ENCODE measurements around the gene NEMP1.
A peak's percentile ranks its signal among the peaks of the same experiment; 100 is the strongest.
"Not testable (repeated sequence)": the region's sequence is repeated elsewhere in the genome, so short reads cannot be mapped to it uniquely, and the experiment has no call there.

NEMP1 gene

DNA sequence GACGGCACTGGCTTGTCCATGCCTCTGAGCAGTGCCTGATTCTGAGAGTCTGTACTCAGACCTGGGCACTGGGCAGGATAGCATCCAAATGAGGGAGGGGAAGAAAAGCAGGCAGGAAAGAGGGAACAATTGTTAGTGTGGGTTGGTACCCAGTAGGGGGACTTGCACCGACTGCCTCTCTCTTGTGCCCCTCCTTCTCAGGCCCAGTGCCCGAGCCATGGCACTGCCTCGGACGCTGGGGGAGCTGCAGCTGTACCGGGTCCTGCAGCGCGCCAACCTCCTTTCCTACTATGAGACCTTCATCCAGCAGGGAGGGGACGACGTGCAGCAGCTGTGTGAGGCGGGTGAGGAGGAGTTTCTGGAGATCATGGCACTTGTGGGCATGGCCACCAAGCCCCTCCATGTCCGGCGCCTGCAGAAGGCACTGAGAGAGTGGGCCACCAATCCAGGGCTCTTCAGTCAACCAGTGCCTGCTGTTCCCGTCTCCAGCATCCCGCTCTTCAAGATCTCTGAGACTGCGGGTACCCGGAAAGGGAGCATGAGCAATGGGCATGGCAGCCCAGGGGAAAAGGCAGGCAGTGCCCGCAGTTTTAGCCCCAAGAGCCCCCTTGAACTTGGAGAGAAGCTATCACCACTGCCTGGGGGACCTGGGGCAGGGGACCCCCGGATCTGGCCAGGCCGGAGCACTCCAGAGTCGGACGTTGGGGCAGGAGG lies 12.5 kb upstream of the NEMP1 start:
- DNase-seq (ENCODE audit: low spot score), result peak; percentile 81

DNA sequence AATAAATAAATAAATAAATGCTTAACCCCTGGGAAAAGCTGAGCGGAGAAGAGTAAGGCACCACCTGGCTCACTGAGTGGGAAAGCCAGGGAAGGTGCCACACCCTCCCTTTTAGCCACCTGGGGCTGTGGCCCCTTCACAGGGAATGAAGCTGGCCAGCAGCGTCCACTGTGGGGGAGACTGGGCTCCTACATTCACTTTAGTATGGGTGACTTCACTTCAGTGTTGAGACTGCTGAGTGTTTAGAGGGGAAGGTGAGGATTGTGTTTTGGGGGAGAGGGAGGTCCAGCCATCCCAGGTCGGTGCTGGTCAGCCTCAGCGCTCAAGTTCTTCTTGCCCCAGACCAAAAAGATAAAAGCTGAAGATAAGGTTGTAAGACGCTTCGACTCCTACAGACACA lies 11.9 kb upstream of the NEMP1 start:
- no peak for DNase-seq (ENCODE audit: low spot score)

GRCh38 chr12:57089271-57090245 lies 11.0 kb upstream of the NEMP1 start:
- DNase-seq (ENCODE audit: low spot score), result peak; percentile 60

DNA sequence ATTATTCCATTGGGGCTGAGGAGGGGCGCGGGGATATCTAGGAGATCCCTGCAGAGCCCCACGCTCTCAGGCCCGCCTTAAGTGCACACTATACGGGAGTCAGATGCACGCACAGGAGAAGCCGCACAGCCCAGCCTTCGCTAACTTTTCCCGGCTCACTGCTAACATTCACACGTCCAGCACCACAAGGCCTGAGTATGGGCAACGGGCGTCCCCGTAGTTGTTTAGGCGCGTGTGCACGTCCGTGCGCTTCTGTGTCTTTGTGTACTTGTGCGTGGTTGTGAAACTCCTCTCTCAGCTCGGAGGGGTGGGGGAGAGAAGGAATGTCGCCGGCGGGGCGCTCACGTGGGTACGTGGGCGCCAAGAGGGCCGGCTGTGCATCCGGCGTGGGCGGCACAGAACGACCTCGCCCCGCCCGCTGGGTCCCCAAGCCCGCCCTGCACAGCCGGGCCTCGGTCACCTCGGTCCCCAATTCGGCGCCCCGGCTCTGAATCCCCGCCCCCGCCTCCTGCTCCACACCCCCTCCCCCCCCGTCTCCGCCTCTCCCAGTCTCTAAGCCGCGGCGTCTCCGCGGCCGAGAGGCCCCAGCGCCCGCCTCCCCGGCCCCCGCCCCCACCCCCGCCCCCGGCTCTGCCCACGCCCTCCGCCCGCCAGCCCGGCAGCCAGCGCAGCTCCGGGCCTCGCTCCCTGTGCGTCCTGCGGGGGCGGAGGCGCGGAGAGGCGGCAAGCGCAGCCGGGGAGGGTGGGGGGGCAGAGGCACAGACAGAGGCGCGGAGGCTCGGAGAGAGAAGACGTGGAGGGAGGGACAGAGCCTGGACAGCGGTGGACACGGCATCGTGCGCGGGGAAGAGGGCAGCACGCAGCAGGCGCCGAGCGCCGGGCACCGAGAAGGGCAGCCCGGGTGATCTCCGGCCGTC lies 10.0 kb upstream of the NEMP1 start, which contains the start of gene NAB2:
Gene NAB2, plus strand, starts transcription at position 761 of the 917 bp plus-strand sequence. CDS start 158 bp downstream, outside the sequence.
- peak; percentile 91 for DNase-seq (ENCODE audit: low spot score)

GRCh38 chr12:57087691-57088353 lies 9.2 kb upstream of the NEMP1 start:
- DNase-seq (ENCODE audit: low spot score), result peak; percentile 54

DNA sequence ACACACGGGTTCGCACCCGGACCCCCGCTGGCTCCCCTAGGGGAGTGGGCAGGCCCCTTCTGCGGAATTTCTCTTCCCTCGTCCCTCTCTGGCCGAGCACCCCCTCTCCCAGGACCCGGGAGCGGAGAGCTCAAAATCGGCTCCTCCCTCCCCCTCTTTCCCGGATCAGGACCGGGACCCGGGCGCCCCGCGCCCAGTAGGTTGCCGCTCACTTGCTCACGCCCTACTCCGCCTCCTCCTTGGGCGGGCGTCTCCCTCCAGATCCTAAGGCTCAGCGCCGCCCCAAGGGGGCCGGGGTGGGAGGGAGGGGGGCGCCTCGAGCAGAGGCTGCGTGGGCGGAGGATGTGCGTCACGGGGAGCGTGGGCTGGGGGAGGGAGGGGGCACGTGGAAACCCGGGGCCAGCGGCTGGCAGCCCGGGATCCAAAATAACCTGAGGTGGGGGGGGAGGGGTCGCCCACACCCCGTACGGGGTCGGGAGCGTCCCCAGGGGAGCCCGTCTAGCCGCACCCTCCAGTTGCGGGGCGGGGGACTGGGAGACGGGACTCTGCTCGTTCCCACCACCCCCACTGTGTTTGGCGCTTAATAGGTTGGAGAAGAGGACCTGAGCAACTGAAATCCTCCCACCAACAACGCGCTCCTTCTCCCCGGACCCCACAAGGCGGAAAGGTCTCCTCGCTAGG lies 8.6 kb upstream of the NEMP1 start:
- peak; percentile 63 for DNase-seq (ENCODE audit: low spot score)

DNA sequence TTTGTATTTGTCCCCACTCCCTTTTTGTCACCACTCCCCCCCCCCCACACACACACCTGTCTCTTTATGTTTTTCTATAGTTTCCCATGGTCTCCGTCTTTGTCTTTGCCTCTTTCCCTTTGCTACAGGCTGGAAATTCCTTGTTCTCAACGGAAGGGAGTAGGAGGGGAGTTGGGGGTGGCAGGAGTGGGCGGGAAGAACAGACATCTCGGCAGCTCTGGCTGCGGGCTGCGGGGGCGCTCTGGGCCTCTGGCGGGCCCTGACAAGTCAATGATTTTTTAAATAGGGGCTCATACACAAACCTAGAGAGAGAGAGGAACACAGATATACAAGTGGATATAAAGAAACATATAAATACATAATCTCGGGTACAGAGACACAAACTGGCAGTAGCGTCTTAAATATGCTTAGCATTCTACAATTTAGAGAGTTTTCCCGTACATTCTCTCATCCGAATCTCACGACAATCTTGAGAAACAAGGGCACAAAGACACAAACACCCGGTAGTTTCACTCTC lies 8.0 kb upstream of the NEMP1 start:
- DNase-seq (ENCODE audit: low spot score), result peak; percentile 58

DNA sequence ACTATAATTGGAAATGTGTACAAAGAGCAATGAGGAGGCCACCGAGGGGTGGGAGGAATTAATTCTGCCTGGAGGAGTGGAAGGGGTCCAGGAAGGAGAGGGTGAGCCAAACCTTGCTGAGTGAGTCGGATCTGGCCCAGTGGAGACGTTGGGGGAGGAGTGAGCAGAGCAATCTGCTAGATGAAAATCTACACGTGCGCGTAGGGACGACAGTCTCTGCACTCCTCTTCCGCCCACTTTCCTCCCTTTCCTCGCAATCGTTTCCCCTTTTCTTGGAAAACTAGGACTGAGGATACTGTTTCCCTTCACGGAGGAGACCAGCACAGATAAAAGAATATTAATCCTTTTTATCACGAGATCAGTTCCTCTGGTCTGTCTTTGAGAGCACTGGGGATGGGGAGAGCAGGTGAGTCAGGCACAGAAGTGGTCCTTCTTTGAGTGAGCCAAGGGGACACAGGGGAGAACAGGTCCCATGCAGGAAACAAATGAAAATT lies 7.5 kb upstream of the NEMP1 start:
- DNase-seq (ENCODE audit: low spot score), result no peak

GRCh38 chr12:57080855-57081254 lies 2.3 kb upstream of the NEMP1 start:
- DNase-seq (ENCODE audit: low spot score), result no peak

DNA sequence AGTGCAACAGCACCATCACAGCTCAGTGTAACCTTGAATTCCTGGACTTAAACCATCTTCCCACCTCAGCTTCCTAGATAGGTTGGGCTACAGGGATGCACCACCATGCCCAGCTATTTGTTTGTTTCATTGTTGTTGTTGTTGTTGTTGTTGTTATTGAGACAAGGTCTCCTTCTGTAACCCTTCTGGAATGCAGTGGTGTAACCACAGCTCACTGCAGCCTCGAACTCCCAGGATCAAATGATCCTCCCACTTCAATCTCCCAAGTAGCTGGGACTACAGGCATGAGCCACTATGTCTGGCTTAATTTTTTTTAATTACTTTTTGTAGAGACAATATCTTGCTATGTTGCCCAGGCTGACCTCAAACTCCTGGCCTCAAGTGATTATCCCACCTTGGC lies 1.2 kb upstream of the NEMP1 start:
- no peak for DNase-seq (ENCODE audit: low spot score)

DNA sequence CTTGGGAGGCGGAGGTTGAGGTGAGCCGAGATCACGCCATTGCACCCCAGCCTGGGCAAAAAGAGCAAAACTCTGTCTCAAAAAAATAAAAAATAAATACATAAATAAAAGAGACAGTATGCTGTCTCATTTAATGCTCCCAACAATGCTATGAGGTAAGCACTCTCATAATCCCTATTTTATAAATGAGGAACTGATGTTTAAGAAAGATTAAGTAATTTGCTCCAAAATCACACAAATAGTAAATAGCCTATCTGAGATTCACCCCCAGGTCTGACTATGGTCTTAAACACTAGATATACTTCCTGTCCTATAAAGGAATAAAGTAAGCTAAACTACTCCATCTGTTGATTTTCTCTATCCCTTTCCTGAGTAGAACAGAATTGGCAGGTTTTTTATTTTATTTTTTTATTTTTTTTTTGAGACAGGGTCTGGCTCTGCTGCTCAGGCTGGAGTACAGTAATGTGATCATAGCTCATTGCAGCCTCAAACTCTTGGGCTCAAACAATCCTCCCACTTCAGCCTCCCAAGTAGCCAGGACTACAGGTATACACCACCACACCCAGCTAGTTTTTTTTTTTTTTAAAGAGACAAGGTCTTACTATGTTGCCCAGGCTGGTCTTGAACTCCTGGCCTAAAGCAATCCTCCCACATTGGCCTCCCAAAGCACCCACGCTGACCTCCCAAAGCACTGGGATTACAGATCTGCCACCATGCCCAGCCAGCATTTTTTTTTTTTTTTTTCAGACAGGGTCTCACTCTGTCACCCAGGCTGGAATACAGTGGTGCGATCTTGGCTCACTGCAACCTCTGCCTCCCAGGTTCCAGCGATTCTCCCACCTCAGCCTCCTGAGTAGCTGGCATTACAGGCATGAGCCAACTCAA lies 4.8 kb downstream of the NEMP1 start:
- not testable (repeated sequence) for DNase-seq (ENCODE audit: low spot score)

DNA sequence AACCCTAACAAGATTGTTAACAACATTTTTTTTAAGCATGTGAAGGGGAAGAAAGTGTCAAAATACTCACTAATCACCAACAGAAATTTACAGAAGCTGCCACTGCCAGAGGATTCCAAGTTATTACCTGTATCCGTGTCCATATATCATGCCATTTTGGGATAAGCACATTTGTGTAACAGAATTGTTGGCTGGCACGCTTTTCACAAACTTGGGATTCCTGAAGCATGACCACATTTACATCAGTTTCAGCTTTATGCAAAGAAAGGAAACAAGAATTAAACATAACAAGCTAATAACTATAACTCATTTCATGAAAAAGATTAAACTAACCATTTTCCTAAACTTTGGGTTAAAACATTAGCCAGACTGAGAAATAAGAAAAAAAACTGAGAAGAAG lies 5.9 kb downstream of the NEMP1 start:
- DNase-seq (ENCODE audit: low spot score), result no peak

DNA sequence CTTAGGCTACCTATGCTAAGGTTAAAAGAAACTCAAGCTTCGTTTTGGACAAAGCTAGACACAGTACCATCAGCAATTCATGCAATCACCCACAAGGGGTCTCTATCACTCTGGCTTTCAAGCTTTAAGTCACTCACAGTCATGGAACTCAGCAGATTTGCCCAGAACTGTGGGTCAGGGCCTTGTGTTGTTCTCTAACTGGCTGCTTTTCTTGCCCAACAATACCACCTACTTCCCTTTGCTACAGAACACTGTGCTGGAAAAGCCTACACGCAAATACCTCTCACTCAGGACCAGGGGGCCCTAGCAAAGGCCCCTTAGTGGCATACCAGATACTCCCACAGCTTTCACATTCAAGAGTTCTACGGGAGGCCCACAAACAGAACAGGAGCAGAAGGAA lies 9.1 kb downstream of the NEMP1 start:
- DNase-seq (ENCODE audit: low spot score), result peak; percentile 78

- no peak for DNase-seq (ENCODE audit: low spot score)
Measured at GRCh38 chr12:57066245-57066644, 12.3 kb downstream of the NEMP1 start.

DNA sequence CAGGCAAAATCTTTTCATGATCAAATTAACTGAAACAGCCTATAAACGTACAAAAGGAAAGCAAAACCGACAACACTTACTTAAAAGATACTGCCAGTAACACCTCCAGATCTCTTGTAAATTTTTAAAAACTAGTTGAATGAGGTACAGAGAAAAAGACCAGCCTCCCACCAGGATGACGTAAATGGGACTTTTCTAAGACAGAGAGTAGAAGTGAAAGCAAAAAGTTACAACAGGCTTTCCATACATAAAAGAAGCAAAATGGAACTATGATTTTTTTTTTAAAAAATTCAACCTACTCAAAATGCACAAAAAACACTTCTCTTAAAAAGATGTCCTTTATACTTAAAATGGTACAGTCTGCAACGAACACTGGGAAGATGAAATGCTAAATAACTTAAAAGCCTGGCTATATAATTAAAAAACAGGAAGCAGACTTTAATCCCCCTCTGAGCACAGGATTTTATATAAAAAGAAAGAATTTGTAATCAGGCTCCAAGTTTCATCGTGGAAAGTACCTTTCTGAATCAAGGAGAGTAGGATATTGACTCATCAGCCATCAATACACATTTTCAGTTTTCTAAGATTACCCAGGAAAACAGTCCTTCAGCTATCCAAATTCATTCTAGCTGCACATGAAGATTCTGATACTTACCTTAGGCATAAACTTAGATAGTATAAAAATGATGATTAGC lies 14.5 kb downstream of the NEMP1 start:
- no peak for DNase-seq (ENCODE audit: low spot score)

- DNase-seq (ENCODE audit: low spot score), result no peak
Measured at GRCh38 chr12:57058454-57058853, 20.1 kb downstream of the NEMP1 start.

DNA sequence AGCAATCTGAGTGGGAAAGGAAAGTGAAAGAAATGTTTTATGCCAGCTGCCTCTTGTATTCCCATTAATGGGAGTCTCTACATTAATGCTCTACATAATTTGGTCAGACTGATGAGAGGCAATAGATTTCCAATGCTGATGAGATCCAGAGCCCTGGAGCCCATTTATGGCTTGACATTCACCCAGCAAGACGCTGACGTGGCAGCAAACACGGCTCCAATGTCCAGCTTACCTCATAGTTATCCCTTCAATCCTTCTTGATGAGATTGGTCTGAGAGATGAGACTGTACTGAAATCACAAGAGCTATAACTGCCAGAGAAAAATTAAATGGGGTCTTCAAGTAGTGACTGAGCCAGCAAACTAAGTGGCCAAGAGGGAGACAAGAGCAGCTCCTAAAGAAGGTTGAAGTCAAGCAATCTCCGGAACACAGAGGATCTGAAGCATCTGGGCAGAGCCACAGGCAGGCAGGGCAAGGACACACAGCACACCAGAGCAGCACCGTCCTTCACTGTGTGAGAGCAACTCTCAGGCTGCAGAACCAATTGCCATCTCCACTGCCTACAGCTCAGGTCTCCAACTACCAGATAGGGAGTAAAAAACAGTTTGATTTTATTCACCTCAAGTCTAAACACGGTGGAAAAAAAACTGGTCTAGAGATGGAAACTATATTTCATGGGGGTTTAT lies 21.4 kb downstream of the NEMP1 start:
- DNase-seq (ENCODE audit: low spot score), result no peak

DNA sequence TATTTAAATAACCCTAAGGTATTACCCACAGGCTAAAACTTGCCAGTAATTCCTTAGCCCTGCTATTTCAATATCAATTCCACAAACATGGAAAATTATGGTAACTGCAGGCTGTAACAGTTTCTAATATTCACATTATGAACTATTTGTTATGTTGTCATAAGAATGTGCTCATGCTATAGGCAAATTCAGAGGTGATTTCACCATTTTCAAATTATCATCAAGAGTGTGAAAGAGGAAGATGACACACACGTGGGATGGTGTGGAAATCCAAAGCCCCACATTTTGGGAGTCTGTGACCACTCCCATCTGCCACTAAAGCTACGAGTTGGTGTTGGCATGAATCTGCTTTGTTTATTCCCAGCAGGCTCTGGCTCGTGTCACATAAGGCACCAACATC lies 22.8 kb downstream of the NEMP1 start:
- DNase-seq (ENCODE audit: low spot score), result no peak
